ENCODE measurements around the gene CD320.
"Not testable (repeated sequence)": the region's sequence is repeated elsewhere in the genome, so short reads cannot be mapped to it uniquely, and the experiment has no call there.

The CD320 gene

GRCh38 chr19:8307965-8308866 is at the start of gene CD320:
TSS of gene CD320 (minus strand) at chr19:8308358. CDS start at chr19:8308290, 68 bp downstream.
- DNase-seq (ENCODE audit: low spot score), result peak; percentile 98

- DNase-seq (ENCODE audit: low spot score), result no peak
Measured at GRCh38 chr19:8357007-8357521, 48.9 kb upstream of the CD320 start.

GRCh38 chr19:8355631-8356402 is 47.7 kb upstream of the CD320 start:
- peak; percentile 85 for DNase-seq (ENCODE audit: low spot score)

- DNase-seq (ENCODE audit: low spot score), result not testable (repeated sequence)
Measured at GRCh38 chr19:8352845-8353244, 44.7 kb upstream of the CD320 start.

GRCh38 chr19:8352134-8352827 is 44.1 kb upstream of the CD320 start:
- DNase-seq (ENCODE audit: low spot score), result peak; percentile 10

GRCh38 chr19:8349629-8350372 is 41.6 kb upstream of the CD320 start:
- not testable (repeated sequence) for DNase-seq (ENCODE audit: low spot score)

- no peak for DNase-seq (ENCODE audit: low spot score)
Measured at GRCh38 chr19:8343483-8343844, 35.3 kb upstream of the CD320 start.

- DNase-seq (ENCODE audit: low spot score), result peak; percentile 96
Measured at GRCh38 chr19:8342684-8343482, 34.7 kb upstream of the CD320 start, which contains the start of gene KANK3. TSS of gene KANK3 (minus strand) at chr19:8343262. CDS start at chr19:8337828, 5,434 bp downstream.

- no peak for DNase-seq (ENCODE audit: low spot score)
Measured at GRCh38 chr19:8342316-8342683, 34.1 kb upstream of the CD320 start.

- not testable (repeated sequence) for DNase-seq (ENCODE audit: low spot score)
Measured at GRCh38 chr19:8341504-8341903, 33.3 kb upstream of the CD320 start.

GRCh38 chr19:8340341-8341096 is 32.4 kb upstream of the CD320 start:
- DNase-seq (ENCODE audit: low spot score), result no peak

- no peak for DNase-seq (ENCODE audit: low spot score)
Measured at GRCh38 chr19:8338835-8339234, 30.7 kb upstream of the CD320 start.

- DNase-seq (ENCODE audit: low spot score), result no peak
Measured at GRCh38 chr19:8337728-8338127, 29.6 kb upstream of the CD320 start.

GRCh38 chr19:8336660-8337059 is 28.5 kb upstream of the CD320 start:
- no peak for DNase-seq (ENCODE audit: low spot score)

- DNase-seq (ENCODE audit: low spot score), result no peak
Measured at GRCh38 chr19:8336072-8336569, 28.0 kb upstream of the CD320 start.

GRCh38 chr19:8335343-8336071 is 27.3 kb upstream of the CD320 start:
- no peak for DNase-seq (ENCODE audit: low spot score)

- peak; percentile 79 for DNase-seq (ENCODE audit: low spot score)
Measured at GRCh38 chr19:8334458-8335342, 26.5 kb upstream of the CD320 start.
